ENCODE data around the gene NSL1. TPM values are rescaled to one million over a fixed set of nuclear protein-coding genes. Genes with fewer than 3 reads are reported as not detected.
A peak's percentile ranks its signal among the peaks of the same experiment; 100 is the strongest.

The NSL1 gene
- total and polyA plus RNA-seq, 9 of the 15 experiments (the other 6 are each of a cell fraction or from before 2014, with no cell fraction given): 53.5 to 108 (median 59.1) TPM

DNA sequence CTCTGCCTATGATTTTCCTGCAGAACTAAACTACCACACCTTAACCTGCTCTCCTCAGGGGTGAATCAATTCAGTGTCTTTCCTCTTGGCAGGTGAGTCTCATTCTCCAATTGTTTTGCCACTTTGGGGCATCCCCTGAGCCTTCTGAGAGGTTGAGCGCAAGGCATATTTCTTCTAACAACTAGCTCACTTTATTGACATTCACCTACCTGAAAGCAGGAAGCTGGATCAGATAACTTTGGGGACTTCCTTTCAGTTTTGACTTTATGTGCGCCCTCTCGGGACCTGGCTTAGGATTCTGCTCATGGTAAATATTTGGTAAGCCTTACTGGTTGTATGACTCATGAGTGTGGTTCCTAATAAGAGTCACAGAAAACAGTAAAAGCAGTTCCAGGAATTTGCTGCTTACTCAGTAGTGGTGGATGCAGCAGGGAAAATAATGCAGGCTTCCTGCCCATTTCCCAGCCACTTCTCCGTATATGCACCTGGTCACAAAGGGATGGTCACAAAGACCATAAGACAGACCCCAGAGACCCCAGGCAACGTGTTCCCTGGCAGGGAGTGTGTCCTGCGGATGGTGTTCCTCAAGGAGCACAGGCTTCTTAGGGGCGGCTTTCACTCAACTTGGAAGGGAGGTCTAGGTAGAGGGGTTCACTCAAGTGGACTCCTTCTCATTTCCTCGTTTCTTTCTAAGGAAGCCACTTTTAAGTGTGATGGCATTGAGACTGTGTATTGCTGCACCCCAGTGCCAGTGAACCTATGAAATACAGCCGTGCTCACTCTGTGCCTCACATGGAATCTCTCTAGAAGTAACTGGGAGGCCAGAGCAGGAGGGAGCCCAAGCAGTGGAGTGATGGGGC, 70.0 kb downstream of the NSL1 start (continued):
- TF ChIP-seq, protein P1, sequence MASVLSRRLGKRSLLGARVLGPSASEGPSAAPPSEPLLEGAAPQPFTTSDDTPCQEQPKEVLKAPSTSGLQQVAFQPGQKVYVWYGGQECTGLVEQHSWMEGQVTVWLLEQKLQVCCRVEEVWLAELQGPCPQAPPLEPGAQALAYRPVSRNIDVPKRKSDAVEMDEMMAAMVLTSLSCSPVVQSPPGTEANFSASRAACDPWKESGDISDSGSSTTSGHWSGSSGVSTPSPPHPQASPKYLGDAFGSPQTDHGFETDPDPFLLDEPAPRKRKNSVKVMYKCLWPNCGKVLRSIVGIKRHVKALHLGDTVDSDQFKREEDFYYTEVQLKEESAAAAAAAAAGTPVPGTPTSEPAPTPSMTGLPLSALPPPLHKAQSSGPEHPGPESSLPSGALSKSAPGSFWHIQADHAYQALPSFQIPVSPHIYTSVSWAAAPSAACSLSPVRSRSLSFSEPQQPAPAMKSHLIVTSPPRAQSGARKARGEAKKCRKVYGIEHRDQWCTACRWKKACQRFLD (CRISPR knock-in tag; IDR thresholded peaks at IDR 0.05): no peak
- no peak for TF ChIP-seq BACH1 (tag; IDR thresholded peaks at IDR 0.05)
- 0 out of 2 replicates have a peak, but pooled peaks have one; percentile 15 for TF ChIP-seq ETV1 (tag; conservative IDR thresholded peaks at IDR 0.05; ENCODE audit: low read depth)
- peak; percentile 75; the same call in 1 of the 2 replicates for TF ChIP-seq SMARCA4 (IDR thresholded peaks at IDR 0.05)
- no peak for TF ChIP-seq CREBBP (IDR thresholded peaks at IDR 0.05; ENCODE audit: low read depth, low read length)
- TF ChIP-seq MTA2 (IDR thresholded peaks at IDR 0.05; ENCODE audit: low read depth): no peak
- TF ChIP-seq ZBTB7A (IDR thresholded peaks at IDR 0.05; ENCODE audit: borderline replicate concordance, control insufficient read depth, low read depth, low read length): no peak
- peak; percentile 86 for TF ChIP-seq SMARCE1 (IDR thresholded peaks at IDR 0.05)
- peak; percentile 67 for TF ChIP-seq ARID1B (IDR thresholded peaks at IDR 0.05)
- TF ChIP-seq RFX7 (CRISPR knock-in tag; IDR thresholded peaks at IDR 0.05): no peak
- TF ChIP-seq ZBTB34 (CRISPR knock-in tag; IDR thresholded peaks at IDR 0.05): peak; percentile 47; the same call in 1 of the 2 replicates
- TF ChIP-seq, protein P2, sequence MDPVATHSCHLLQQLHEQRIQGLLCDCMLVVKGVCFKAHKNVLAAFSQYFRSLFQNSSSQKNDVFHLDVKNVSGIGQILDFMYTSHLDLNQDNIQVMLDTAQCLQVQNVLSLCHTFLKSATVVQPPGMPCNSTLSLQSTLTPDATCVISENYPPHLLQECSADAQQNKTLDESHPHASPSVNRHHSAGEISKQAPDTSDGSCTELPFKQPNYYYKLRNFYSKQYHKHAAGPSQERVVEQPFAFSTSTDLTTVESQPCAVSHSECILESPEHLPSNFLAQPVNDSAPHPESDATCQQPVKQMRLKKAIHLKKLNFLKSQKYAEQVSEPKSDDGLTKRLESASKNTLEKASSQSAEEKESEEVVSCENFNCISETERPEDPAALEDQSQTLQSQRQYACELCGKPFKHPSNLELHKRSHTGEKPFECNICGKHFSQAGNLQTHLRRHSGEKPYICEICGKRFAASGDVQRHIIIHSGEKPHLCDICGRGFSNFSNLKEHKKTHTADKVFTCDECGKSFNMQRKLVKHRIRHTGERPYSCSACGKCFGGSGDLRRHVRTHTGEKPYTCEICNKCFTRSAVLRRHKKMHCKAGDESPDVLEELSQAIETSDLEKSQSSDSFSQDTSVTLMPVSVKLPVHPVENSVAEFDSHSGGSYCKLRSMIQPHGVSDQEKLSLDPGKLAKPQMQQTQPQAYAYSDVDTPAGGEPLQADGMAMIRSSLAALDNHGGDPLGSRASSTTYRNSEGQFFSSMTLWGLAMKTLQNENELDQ (CRISPR knock-in tag; IDR thresholded peaks at IDR 0.05; ENCODE audit: borderline replicate concordance): no peak
- TF ChIP-seq GATAD2A (IDR thresholded peaks at IDR 0.05): 0 out of 2 replicates have a peak, but pooled peaks have one; percentile 12
- peak; percentile 97 for TF ChIP-seq FOSL1 (tag; conservative IDR thresholded peaks at IDR 0.05)
- TF ChIP-seq, protein P3, sequence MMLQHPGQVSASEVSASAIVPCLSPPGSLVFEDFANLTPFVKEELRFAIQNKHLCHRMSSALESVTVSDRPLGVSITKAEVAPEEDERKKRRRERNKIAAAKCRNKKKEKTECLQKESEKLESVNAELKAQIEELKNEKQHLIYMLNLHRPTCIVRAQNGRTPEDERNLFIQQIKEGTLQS (IDR thresholded peaks at IDR 0.05): peak; percentile 88
- TF ChIP-seq, protein P3 (CRISPR knock-in tag; conservative IDR thresholded peaks at IDR 0.05): no peak
- peak; percentile 20 for TF ChIP-seq FOS (IDR thresholded peaks at IDR 0.05; ENCODE audit: extremely low read depth, insufficient read length)
- TF ChIP-seq NR2F6 (CRISPR knock-in tag; IDR thresholded peaks at IDR 0.05): no peak

All from K562 (cell line).